ENCODE measurements around the gene AR. TPM values are rescaled to one million over a fixed set of nuclear protein-coding genes. Genes with fewer than 3 reads are reported as not detected.

The AR gene
- total RNA-seq, 1 donor from 2014 or later = 1.1 TPM

DNA sequence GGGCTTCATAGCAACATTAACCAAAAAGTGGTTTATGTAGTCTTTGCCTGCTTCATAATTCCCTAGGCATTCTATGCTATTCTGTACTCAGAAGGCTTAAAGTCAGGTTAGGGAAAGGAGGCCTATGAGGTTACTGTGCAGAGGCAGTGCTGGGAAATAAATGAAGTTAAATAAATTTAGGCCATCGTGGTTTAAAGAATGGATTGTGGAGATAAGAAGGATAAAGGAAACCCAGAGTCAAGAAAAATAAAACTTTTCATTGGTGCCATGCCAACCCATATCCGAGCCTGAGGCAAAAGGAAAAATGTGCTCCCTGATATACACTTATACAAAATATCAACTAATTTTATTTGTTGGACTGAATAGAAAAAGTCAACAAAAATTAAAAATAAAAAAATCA lies 70.2 kb downstream of the AR start:
- DNase-seq (ENCODE audit: low spot score, unreplicated experiment) = no peak
- Mint-ChIP-seq H3K36me3 (ENCODE audit: insufficient read depth) (no peaks in the 10 kb centered on the region), H3K4me1 (ENCODE audit: low read depth) (no peaks in the 10 kb centered on the region), H3K27ac (no peak overlapping the region), H3K27me3 (no peaks in the 10 kb centered on the region), H3K9me3 (ENCODE audit: low read depth) (peaks cover 40% of the 10 kb centered on the region), H3K4me3 (ENCODE audit: low read depth) (no peak overlapping the region)
- TF ChIP-seq, protein P1, sequence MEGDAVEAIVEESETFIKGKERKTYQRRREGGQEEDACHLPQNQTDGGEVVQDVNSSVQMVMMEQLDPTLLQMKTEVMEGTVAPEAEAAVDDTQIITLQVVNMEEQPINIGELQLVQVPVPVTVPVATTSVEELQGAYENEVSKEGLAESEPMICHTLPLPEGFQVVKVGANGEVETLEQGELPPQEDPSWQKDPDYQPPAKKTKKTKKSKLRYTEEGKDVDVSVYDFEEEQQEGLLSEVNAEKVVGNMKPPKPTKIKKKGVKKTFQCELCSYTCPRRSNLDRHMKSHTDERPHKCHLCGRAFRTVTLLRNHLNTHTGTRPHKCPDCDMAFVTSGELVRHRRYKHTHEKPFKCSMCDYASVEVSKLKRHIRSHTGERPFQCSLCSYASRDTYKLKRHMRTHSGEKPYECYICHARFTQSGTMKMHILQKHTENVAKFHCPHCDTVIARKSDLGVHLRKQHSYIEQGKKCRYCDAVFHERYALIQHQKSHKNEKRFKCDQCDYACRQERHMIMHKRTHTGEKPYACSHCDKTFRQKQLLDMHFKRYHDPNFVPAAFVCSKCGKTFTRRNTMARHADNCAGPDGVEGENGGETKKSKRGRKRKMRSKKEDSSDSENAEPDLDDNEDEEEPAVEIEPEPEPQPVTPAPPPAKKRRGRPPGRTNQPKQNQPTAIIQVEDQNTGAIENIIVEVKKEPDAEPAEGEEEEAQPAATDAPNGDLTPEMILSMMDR (IDR thresholded peaks at IDR 0.05; ENCODE audit: unreplicated experiment) = no peak

GRCh38 chrX:67614423-67614822 lies 70.6 kb downstream of the AR start:
- no peaks in the 10 kb centered on the region for H3K27me3 Mint-ChIP-seq
- no peak overlapping the region for H3K27ac Mint-ChIP-seq
- H3K36me3 Mint-ChIP-seq (ENCODE audit: insufficient read depth) = no peaks in the 10 kb centered on the region
- no peak for DNase-seq (ENCODE audit: low spot score, unreplicated experiment)
- TF ChIP-seq, protein P1 (IDR thresholded peaks at IDR 0.05; ENCODE audit: unreplicated experiment) = no peak
- no peaks in the 10 kb centered on the region for H3K4me1 Mint-ChIP-seq (ENCODE audit: low read depth)
- peaks cover 44% of the 10 kb centered on the region for H3K9me3 Mint-ChIP-seq (ENCODE audit: low read depth)
- no peak overlapping the region for H3K4me3 Mint-ChIP-seq (ENCODE audit: low read depth)

DNA sequence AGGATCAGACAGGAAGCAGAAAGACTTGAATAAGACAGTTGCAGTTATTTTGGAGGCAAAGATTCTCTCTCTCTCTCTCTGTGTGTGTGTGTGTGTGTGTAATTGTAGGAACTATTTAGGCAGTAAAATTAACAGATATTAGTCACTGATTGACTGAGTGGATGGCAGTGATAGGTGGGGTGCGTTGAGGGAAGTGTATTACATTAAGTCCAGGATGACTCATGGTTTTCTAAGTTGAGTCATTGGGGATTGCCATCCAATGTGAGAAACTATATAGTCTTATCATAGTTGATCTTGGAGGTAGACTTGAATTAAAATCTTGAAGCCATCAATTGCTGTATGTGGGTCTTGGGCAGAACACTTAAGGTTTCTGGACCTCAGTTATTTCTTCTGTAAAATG lies 75.4 kb downstream of the AR start:
- DNase-seq (ENCODE audit: low spot score, unreplicated experiment) = no peak
- TF ChIP-seq, protein P1 (IDR thresholded peaks at IDR 0.05; ENCODE audit: unreplicated experiment) = no peak

DNA sequence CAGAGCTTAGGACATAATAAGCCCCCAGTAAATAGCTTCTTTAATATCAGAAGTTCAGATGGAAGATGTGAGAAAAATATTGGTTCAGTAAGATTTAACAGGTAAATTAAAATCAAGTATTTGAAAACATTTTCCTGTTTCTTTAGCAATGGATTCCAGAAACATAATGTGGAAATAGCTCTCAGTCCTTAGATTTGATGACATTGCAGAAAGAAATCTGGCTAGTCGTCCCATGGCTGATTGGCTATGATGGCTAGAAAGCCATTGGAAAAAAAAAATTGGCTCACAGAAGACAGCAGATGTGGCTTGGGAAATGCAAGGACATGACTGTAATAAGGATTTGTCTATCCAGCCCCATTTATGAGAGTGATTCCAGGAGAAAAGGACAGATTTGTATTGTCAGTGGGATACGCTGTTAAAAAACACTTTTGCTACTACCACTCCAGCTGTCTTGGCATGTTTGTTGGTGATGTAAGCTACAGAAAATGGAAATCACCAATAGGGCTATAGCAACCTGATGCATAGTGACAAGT lies 78.3 kb downstream of the AR start:
- H3K27ac Mint-ChIP-seq = no peak overlapping the region
- H3K4me3 Mint-ChIP-seq (ENCODE audit: low read depth) = no peak overlapping the region
- DNase-seq (ENCODE audit: low spot score, unreplicated experiment) = no peak
- no peaks in the 10 kb centered on the region for H3K36me3 Mint-ChIP-seq (ENCODE audit: insufficient read depth)
- no peaks in the 10 kb centered on the region for H3K4me1 Mint-ChIP-seq (ENCODE audit: low read depth)
- peaks cover 27% of the 10 kb centered on the region for H3K9me3 Mint-ChIP-seq (ENCODE audit: low read depth)
- TF ChIP-seq, protein P1 (IDR thresholded peaks at IDR 0.05; ENCODE audit: unreplicated experiment) = no peak
- H3K27me3 Mint-ChIP-seq = no peaks in the 10 kb centered on the region

More for the DNA sequence above, 75.4 kb downstream of the AR start:
- no peak overlapping the region for H3K27ac Mint-ChIP-seq
- H3K9me3 Mint-ChIP-seq (ENCODE audit: low read depth) = peaks cover 32% of the 10 kb centered on the region
- no peak overlapping the region for H3K4me3 Mint-ChIP-seq (ENCODE audit: low read depth)
- no peaks in the 10 kb centered on the region for H3K4me1 Mint-ChIP-seq (ENCODE audit: low read depth)
- H3K27me3 Mint-ChIP-seq = no peaks in the 10 kb centered on the region
- no peaks in the 10 kb centered on the region for H3K36me3 Mint-ChIP-seq (ENCODE audit: insufficient read depth)

- TF ChIP-seq, protein P1 (IDR thresholded peaks at IDR 0.05; ENCODE audit: unreplicated experiment) = no peak
- Mint-ChIP-seq H3K9me3 (ENCODE audit: low read depth) (peaks cover 15% of the 10 kb centered on the region), H3K4me3 (ENCODE audit: low read depth) (no peak overlapping the region), H3K27ac (no peak overlapping the region), H3K27me3 (no peaks in the 10 kb centered on the region), H3K36me3 (ENCODE audit: insufficient read depth) (no peaks in the 10 kb centered on the region), H3K4me1 (ENCODE audit: low read depth) (no peaks in the 10 kb centered on the region)
- DNase-seq (ENCODE audit: low spot score, unreplicated experiment) = no peak
These were observed 80.5 kb downstream of the AR start for GRCh38 chrX:67624325-67624724.

Measured in progenitor cell of endocrine pancreas (in vitro differentiated cells).